IPS-NIHi11 (cell line): ENCODE measurements around the gene IFNL4.
"Not testable (repeated sequence)": the region's sequence is repeated elsewhere in the genome, so short reads cannot be mapped to it uniquely, and the experiment has no call there.

Experiments used
- DNase-seq: peaks from one replicate; pipeline ENCODE4 v3.0.0; 2012; ENCODE audit warnings: mixed read lengths, low spot score

IFNL4 gene

GRCh38 chr19:39248806-39249205 lies at the start of gene IFNL4:
Gene IFNL4 (minus strand): TSS chr19:39248856.
- no peak for DNase-seq

- no peak for DNase-seq
Observed at GRCh38 chr19:39297931-39298634, 49.4 kb upstream of the IFNL4 start.

DNA sequence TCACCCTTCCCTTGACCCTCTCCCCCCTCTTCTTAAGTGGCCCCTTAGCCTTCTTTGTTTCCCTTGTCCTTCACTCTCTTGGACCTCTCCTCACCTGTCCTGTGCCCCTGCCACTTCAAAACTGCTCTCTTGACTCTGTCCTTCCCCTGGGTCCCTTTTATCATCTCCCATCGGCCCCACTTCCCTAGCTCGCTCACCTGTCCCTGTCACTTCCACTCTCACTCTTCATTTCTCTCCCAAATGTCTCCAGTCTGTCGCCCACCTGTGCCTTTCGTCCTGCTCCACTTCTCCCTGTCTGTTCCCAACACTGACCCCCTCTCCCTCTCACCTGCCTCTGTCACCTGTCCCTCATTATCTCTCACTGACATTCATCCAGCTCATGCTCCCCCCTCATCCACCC lies 48.2 kb upstream of the IFNL4 start:
- no peak for DNase-seq

DNA sequence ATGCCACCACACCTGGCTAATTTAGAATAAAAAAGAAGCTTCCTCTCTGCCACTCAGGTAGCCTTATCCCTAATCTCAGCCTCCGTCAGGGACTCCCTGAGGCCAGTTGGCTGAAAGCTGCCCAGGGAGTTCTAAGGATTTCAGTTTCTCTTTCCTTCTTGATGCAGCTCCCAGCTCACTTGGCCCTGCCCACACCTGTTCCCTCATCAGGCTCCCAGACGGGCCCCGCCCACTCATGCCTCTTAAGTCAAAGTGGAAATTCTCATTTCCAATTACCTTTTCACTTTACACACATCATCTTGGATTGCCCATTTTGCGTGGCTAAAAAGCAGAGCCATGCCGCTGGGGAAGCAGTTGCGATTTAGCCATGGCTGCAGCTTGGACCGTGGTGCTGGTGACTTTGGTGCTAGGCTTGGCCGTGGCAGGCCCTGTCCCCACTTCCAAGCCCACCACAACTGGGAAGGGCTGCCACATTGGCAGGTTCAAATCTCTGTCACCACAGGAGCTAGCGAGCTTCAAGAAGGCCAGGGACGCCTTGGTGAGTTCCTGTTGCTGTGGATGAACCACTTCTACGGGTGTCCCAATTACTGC lies 47.5 kb upstream of the IFNL4 start, which contains the start of gene IFNL1:
IFNL1 (plus strand) TSS at position 353 of the 591 bp plus-strand sequence; CDS start at position 368, 15 bp downstream.
- peak; percentile 25 for DNase-seq

DNA sequence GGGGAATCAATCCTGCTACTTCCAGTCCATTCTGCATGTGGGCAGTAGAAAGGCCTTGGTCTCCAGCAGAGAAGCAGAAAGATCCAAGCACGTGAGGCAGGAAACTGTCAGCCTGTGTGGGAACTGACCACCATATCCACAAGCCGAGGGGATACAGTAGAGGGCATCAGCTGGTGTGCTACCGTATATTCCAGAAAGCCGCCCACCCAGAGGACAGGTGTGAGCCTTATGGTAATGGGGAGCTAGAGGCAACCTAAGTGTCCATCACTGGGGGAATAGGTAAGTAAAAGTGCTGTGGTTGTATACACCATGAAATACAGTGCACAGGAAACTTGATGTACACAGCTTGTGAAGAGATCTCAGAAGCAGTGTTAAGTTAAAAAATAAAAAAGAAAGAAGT lies 44.7 kb upstream of the IFNL4 start:
- no peak for DNase-seq

DNA sequence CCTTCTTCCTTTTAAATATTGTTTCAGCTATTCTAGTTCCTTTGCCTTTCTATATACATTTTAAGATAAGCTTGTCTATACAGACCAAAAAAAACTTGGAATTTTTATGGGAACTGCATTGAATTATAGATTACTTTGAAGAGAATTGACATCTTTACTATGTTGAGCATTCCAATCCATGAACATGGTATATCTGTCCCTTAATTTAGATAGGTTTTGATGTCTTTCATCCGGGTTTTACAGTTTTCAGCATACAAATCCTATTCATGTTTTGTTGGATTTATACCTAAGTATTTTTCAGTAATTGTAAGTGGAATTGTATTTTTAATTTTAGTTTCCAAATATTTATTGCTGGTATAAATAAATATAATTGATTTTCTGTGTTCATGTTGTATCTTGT lies 35.4 kb upstream of the IFNL4 start:
- DNase-seq: no peak

- DNase-seq: no peak
Observed at GRCh38 chr19:39282021-39282420, 33.4 kb upstream of the IFNL4 start.

DNA sequence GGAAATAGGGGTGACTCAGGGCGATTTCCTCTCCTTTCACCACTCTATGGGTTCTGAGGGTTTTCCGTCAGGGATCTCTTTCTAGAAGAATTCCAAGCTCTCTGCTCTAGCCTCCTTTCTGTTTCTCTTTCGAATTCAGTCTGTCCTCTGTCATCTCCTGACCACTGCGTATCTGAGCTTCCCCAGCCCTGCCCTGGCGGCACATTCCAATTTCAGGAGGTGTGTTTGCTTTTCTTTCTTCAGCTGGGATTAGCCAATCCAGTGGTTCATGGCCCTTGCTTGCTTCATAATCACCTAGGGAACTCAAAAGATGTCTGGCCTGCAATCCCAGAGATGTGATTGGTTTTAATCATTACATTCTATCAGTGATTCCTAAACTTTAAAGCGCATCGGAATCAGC lies 28.9 kb upstream of the IFNL4 start:
- DNase-seq: no peak

DNA sequence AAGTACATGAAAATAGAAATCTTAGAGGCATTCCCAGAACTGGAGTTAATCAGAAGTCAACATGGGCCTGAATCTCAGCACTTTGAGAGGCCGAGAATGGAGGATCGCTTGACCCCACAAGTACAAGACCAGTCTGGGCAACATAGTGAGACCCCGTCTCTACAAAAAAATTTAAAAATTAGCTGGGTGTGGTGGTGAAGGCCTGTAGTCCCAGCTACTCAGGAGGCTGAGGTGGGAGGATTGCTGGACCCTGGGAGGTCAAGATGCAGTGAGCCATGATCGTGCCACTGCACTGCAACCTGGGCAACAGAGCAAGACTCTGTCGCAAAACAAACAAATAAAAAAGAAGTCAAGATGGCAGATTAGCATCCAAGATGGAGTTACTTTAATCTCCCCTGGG lies 28.1 kb upstream of the IFNL4 start:
- DNase-seq: no peak

DNA sequence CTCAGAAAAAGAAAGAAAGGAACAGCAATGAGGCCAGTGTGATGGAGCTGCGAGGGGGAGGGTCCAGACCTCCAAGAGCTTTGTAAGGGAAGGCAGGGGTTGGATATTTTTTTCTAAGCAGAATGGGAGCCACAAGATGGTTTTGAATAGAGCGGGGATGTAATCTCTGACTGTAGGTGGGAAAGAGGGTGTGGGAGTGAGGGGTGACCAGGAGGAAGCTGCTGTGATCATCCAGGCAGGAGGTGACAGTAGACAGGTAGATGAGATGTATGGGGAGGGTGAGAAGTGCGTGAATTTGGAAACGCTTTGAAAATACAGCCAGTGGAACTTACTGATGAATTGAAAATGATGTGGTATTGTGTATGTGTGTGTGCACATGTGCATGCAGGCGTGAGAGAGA lies 26.9 kb upstream of the IFNL4 start:
- DNase-seq: no peak

DNA sequence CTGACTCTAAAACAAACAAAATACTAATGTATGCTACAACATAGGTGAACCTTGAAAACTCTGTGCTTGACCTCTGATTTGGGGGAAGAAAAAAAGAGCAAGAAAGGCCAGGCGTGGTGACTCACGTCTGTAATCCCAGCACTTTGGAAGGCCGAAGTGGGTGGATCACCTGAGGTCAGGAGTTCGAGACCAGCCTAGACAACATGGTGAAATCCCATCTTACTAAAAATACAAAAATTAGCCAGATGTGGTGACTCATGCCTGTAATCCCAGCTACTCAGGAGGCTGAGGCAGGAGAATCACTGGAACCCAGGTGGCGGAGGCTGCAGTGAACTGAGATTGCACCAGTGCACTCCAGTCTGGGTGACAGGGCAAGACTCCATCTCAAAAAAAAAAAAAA lies 25.2 kb upstream of the IFNL4 start:
- DNase-seq: not testable (repeated sequence)

GRCh38 chr19:39270036-39270871 lies 21.6 kb upstream of the IFNL4 start:
- DNase-seq: no peak

GRCh38 chr19:39269369-39269768 lies 20.7 kb upstream of the IFNL4 start:
- not testable (repeated sequence) for DNase-seq

DNA sequence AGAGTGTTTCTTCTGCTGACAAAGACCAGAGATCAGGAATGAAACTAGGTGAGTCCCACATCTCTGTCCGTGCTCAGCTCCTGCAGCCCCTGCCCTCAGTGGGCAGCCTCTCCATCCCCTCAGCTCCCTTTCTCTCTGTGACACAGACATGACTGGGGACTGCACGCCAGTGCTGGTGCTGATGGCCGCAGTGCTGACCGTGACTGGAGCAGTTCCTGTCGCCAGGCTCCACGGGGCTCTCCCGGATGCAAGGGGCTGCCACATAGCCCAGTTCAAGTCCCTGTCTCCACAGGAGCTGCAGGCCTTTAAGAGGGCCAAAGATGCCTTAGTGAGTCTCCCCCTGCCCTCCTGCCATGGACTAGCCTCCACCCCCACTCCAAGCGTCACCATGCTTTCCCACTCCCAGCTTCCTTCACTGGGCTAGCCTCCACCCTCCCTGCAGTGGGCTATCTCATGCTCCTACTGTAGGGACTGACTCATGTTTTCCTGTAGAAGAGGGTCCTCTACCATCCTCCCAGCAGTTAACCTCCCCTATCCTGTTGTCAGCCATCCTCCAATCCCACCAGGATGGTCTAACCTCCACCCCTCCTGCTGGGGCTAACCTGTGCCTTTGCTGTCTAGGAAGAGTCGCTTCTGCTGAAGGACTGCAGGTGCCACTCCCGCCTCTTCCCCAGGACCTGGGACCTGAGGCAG lies 20.0 kb upstream of the IFNL4 start:
- not testable (repeated sequence) for DNase-seq

GRCh38 chr19:39268085-39268484 lies 19.4 kb upstream of the IFNL4 start, which contains the start of gene IFNL2:
Gene IFNL2 (plus strand): TSS chr19:39268396. CDS start chr19:39268569, 173 bp downstream.
- DNase-seq: not testable (repeated sequence)

GRCh38 chr19:39265321-39265916 lies 16.8 kb upstream of the IFNL4 start:
- DNase-seq: peak; percentile 79

- DNase-seq: peak; percentile 67
Observed at GRCh38 chr19:39264306-39265290, 15.9 kb upstream of the IFNL4 start.

DNA sequence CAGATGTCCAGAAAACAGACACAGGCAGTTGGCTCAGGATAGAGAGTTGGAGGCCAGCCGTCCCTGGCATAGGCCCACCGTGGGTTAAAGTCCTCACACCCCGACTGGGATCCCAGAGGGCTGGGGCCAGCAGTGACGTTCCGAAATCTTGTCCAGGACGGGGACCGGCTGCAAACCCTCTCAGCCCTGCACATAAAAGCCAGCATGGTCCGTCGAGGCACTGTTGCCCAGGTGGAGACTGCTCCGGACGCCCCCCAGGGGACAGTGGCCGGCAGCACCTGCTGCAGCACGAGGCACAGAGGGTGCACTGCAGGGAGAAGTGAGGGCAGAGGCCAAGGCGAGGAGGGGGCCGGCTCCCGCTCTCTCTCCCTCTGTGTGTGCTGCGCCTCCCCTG lies 15.3 kb upstream of the IFNL4 start:
- peak; percentile 38 for DNase-seq

DNA sequence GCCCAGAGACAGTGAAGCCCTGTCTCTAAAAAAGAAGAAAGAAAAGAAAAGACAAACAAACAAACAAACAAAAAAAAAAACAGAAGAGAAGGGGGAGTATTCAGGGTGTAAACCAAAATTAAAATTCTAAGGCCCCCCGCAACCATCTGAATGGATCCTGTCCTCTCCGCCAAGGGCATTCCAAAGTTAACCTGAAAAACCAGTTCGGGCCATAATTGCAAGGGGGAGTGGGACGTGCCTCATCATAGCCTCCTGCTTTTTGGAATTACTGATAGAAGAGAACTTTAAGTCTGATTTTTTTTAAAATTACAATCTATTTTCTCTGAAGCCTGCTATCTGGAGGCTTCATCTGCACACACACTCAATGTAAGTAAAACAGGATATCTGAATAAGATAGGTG lies 13.8 kb upstream of the IFNL4 start:
- no peak for DNase-seq

DNA sequence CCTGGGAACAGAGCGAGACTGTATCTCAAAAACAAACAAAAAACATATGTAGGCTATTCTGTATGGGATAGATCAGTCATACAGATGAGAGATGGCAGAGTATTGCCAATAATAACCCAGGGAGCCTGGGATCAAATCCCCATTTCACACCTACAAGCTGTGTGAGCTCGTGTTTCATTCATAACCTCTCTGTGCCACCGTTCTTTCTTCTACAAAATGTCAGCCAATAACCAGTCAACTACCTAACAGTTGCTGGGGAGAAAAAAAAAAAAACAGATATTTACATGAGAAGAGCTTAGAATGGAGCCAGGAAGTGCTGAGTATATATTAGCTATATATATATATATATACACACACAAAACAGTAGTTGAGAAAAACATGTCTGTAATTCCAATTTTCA lies 13.0 kb upstream of the IFNL4 start:
- DNase-seq: no peak

DNA sequence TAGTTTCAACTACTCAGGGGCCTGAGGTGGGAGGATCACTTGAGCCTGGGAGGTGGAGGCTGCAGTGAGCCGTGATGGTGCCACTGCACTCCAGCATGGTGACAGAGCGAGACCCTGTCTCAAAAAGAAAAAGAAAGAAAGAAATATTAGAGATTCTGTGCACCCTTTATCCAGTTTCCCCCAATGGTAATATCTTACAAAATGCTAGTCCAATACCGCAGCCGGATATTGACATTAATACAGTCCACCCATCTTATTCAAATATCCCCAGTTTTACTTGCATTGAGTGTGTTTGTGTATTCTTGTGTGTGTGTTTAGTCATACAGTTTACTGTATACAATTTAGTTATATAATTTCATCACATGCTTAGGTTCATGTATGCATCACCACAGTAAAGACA lies 8.6 kb upstream of the IFNL4 start:
- DNase-seq: no peak
